ENCODE data around the gene SERP2. TPM values are rescaled to one million over a fixed set of nuclear protein-coding genes. Genes with fewer than 3 reads are reported as not detected.
A peak's percentile ranks its signal among the peaks of the same experiment; 100 is the strongest.

SERP2 gene
- total and polyA plus RNA-seq, 9 of the 15 experiments (the other 6 are each of a cell fraction or from before 2014, with no cell fraction given), result 0.13 TPM; not detected in 8

DNA sequence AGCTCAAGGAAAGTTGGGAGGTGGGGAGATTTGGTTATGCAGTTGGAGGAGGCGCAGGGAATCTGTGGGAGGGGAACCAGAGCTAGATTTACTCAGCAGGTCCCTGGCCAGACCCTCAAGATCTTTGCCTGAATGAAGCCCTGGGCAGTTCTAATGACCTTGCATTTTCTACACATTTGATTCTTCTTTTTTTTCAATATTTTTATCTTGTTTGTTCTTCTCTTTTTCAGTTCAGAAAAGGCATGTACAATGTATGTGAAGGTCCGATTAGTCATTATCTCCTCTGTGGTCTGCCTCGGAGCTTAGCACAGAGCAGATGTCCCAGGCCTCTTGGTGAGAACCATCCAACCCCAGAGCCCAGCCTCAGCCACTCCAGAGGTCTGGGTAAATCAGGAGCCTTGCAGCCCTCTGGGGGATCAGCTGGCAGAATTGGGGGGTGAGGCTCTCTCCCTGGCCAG is 24.2 kb downstream of the SERP2 start (continued):
- TF ChIP-seq FOXK1 (CRISPR knock-in tag; IDR thresholded peaks at IDR 0.05; ENCODE audit: borderline replicate concordance), result no peak
- TF ChIP-seq TEAD2 (tag; IDR thresholded peaks at IDR 0.05), result no peak
- TF ChIP-seq RBM22 (IDR thresholded peaks at IDR 0.05; ENCODE audit: low read depth, low read length, poor library complexity, severe bottlenecking), result no peak
- TF ChIP-seq, protein P1, sequence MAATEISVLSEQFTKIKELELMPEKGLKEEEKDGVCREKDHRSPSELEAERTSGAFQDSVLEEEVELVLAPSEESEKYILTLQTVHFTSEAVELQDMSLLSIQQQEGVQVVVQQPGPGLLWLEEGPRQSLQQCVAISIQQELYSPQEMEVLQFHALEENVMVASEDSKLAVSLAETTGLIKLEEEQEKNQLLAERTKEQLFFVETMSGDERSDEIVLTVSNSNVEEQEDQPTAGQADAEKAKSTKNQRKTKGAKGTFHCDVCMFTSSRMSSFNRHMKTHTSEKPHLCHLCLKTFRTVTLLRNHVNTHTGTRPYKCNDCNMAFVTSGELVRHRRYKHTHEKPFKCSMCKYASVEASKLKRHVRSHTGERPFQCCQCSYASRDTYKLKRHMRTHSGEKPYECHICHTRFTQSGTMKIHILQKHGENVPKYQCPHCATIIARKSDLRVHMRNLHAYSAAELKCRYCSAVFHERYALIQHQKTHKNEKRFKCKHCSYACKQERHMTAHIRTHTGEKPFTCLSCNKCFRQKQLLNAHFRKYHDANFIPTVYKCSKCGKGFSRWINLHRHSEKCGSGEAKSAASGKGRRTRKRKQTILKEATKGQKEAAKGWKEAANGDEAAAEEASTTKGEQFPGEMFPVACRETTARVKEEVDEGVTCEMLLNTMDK (IDR thresholded peaks at IDR 0.05; ENCODE audit: borderline replicate concordance, insufficient read depth, low read depth, low read length, poor library complexity, severe bottlenecking), result no peak
- TF ChIP-seq TBL1XR1 (IDR thresholded peaks at IDR 0.05; ENCODE audit: low read length in 2 of 2), result peak in 1 of 2 experiments; percentile 73; a peak in 2 of 4 replicates
- no peak for TF ChIP-seq TAF7 (tag; IDR thresholded peaks at IDR 0.05)
- TF ChIP-seq FOXJ2 (tag; IDR thresholded peaks at IDR 0.05), result no peak
- no peak for TF ChIP-seq JUN (IDR thresholded peaks at IDR 0.05; ENCODE audit: borderline replicate concordance, low read depth, low read length)
- TF ChIP-seq JUN (CRISPR knock-in tag; IDR thresholded peaks at IDR 0.05; ENCODE audit: borderline replicate concordance), result no peak
- TF ChIP-seq, protein P2, sequence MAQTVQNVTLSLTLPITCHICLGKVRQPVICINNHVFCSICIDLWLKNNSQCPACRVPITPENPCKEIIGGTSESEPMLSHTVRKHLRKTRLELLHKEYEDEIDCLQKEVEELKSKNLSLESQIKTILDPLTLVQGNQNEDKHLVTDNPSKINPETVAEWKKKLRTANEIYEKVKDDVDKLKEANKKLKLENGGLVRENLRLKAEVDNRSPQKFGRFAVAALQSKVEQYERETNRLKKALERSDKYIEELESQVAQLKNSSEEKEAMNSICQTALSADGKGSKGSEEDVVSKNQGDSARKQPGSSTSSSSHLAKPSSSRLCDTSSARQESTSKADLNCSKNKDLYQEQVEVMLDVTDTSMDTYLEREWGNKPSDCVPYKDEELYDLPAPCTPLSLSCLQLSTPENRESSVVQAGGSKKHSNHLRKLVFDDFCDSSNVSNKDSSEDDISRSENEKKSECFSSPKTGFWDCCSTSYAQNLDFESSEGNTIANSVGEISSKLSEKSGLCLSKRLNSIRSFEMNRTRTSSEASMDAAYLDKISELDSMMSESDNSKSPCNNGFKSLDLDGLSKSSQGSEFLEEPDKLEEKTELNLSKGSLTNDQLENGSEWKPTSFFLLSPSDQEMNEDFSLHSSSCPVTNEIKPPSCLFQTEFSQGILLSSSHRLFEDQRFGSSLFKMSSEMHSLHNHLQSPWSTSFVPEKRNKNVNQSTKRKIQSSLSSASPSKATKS (CRISPR knock-in tag; IDR thresholded peaks at IDR 0.05), result no peak
- no peak for TF ChIP-seq CBX5 (IDR thresholded peaks at IDR 0.05; ENCODE audit: borderline replicate concordance, low read depth)
- no peak for TF ChIP-seq KDM4B (IDR thresholded peaks at IDR 0.05; ENCODE audit: borderline replicate concordance in 2 of 2, low read depth in 1 of 2)
- no peak for TF ChIP-seq HDAC1 (IDR thresholded peaks at IDR 0.05)
- no peak for TF ChIP-seq CHD4 (IDR thresholded peaks at IDR 0.05; ENCODE audit: insufficient read depth, insufficient replicate concordance, low read depth, low read length, poor library complexity, severe bottlenecking)
- TF ChIP-seq DACH1 (IDR thresholded peaks at IDR 0.05; ENCODE audit: partially characterized antibody), result peak; percentile 75
- peak; percentile 97 for TF ChIP-seq NCOR1 (IDR thresholded peaks at IDR 0.05)
- no peak for TF ChIP-seq RAD21 (CRISPR knock-in tag; conservative IDR thresholded peaks at IDR 0.05 in 1 of 2, IDR thresholded peaks at IDR 0.05 in 1 of 2)
- TF ChIP-seq TOE1 (IDR thresholded peaks at IDR 0.05; ENCODE audit: borderline replicate concordance), result 0 out of 2 replicates have a peak, but pooled peaks have one; percentile 17
- TF ChIP-seq TOE1 (CRISPR knock-in tag; IDR thresholded peaks at IDR 0.05; ENCODE audit: borderline replicate concordance, low read depth), result no peak
- TF ChIP-seq KLF16 (IDR thresholded peaks at IDR 0.05), result peak; percentile 91
- no peak for TF ChIP-seq MEF2D (tag; conservative IDR thresholded peaks at IDR 0.05; ENCODE audit: low read depth)
- TF ChIP-seq, protein P3, sequence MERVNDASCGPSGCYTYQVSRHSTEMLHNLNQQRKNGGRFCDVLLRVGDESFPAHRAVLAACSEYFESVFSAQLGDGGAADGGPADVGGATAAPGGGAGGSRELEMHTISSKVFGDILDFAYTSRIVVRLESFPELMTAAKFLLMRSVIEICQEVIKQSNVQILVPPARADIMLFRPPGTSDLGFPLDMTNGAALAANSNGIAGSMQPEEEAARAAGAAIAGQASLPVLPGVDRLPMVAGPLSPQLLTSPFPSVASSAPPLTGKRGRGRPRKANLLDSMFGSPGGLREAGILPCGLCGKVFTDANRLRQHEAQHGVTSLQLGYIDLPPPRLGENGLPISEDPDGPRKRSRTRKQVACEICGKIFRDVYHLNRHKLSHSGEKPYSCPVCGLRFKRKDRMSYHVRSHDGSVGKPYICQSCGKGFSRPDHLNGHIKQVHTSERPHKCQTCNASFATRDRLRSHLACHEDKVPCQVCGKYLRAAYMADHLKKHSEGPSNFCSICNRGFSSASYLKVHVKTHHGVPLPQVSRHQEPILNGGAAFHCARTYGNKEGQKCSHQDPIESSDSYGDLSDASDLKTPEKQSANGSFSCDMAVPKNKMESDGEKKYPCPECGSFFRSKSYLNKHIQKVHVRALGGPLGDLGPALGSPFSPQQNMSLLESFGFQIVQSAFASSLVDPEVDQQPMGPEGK (CRISPR knock-in tag; IDR thresholded peaks at IDR 0.05; ENCODE audit: borderline replicate concordance), result no peak

Measured in K562 (cell line).